Fibroblast of lung (primary cell): Measurements from ENCODE around the gene TRAK1.

Experiments
- CTCF ChIP-seq, 2 donors: IDR thresholded peaks in 1 of 2; conservative IDR thresholded peaks in 1 of 2; 1 replicate in 1 of 2; 2 replicates in 1 of 2; pipeline ENCODE4 v1.5.1; 2011 to 2012; ENCODE audit warnings: low read length in 2 of 2, control low read depth in 1 of 2, inconsistent platforms in 1 of 2, low read depth in 1 of 2, mild to moderate bottlenecking in 1 of 2
- EZH2 ChIP-seq: IDR thresholded peaks from 2 replicates; pipeline ENCODE4 v1.5.1; 2012; ENCODE audit warnings: low read length, control low read depth, mild to moderate bottlenecking; ENCODE audit errors: missing control alignments

GRCh38 chr3:42070089-42070488, 21.1 kb upstream of the TRAK1 start:
- no peak for TF ChIP-seq CTCF (conservative IDR thresholded peaks at IDR 0.05 in 1 of 2, IDR thresholded peaks at IDR 0.05 in 1 of 2; ENCODE audit: low read depth in 1 of 2, low read length in 2 of 2)
- TF ChIP-seq EZH2 = no peak
